K562 (cell line): Measurements from ENCODE around the gene PPARD. TPM values are rescaled to one million over a fixed set of nuclear protein-coding genes. Genes with fewer than 3 reads are reported as not detected.

Source experiments
- ATAC-seq: fragments of 200-7000 bp; cut with Tn5 transposase; 3 replicates; pipeline ENCODE4 v1.9.1; 2020; ENCODE audit warnings: moderate library complexity
- BruUV-seq: library from RNA; stranded (reverse); fragments of 400-500 nt; replicated peaks from 2 replicates; lab custom pipeline; 2021; lab: Mats Ljungman, UMichigan
- CTCF ChIA-PET: fragments of 300-600 bp; formaldehyde crosslinking; extraction: SDS; loops from one replicate; lab custom pipeline; 2021; ENCODE audit warnings: low intra/inter-chr PET ratio; lab: Yijun Ruan, JAX
- POLR2A ChIA-PET: fragments of 300-600, 350-650 bp; sonication (Branson Sonifier 250); formaldehyde crosslinking; extraction: SDS; loops from one replicate; lab custom pipeline; 2021; ENCODE audit warnings: antibody characterized with exemption, inconsistent platforms; lab: Yijun Ruan, JAX
- DNase-seq, 4 experiments: peaks; one replicate each; pipeline versions ENCODE4 v3.0.0 to v3.0.0-alpha.2; 2011 to 2018; ENCODE audit warnings: low spot score in 3 of 4, mixed read lengths in 3 of 4; ENCODE audit errors: extremely low read depth in 1 of 4
- FAIRE-seq: peaks from 2 replicates; lab custom pipeline; 2011; peaks lifted over from hg19 to GRCh38; lab: Jason Lieb, UNC
- H2AFZ ChIP-seq: 2 replicates; pipeline ENCODE4 v1.6.0; 2011; ENCODE audit warnings: low read depth, low read length, control low read depth, inconsistent platforms
- H3K27ac ChIP-seq: fragments of 200-600 bp; 3 replicates; pipeline ENCODE4 v1.8.0; 2011; ENCODE audit warnings: low read depth, mild to moderate bottlenecking, control low read depth, inconsistent platforms, low read length, moderate library complexity, mixed read lengths; ENCODE audit errors: extremely low read depth
- H3K27me3 ChIP-seq, 2 experiments: fragments of 300-600 bp in 1 of 2; 2 replicates in 1 of 2; 3 replicates in 1 of 2; pipeline versions ENCODE4 v1.6.0 to v1.8.0; 2011; ENCODE audit warnings: inconsistent platforms in 2 of 2, low read length in 2 of 2, mild to moderate bottlenecking in 1 of 2, mixed read lengths in 1 of 2, moderate library complexity in 1 of 2; ENCODE audit not compliant: control insufficient read depth in 2 of 2, insufficient read depth in 2 of 2
- H3K36me3 ChIP-seq: fragments of 300-600 bp; 3 replicates; pipeline ENCODE4 v1.8.0; 2011; ENCODE audit warnings: mild to moderate bottlenecking, low read length, inconsistent platforms; ENCODE audit not compliant: control insufficient read depth, insufficient read depth
- H3K4me1 ChIP-seq, 2 experiments: fragments of 200-600 bp in 1 of 2; replicated peaks in 1 of 2; 2 replicates in 1 of 2; 3 replicates in 1 of 2; pipeline versions ENCODE4 v1.5.1 to v1.8.0; 2011; ENCODE audit warnings: inconsistent platforms in 2 of 2, low read length in 2 of 2, mild to moderate bottlenecking in 1 of 2, mixed read lengths in 1 of 2, moderate library complexity in 1 of 2; ENCODE audit not compliant: control insufficient read depth in 2 of 2, insufficient read depth in 2 of 2
- H3K4me2 ChIP-seq: 2 replicates; pipeline ENCODE4 v1.6.1; 2011; ENCODE audit warnings: low read length, control low read depth, inconsistent platforms, mixed read lengths; ENCODE audit not compliant: insufficient read depth
- H3K4me3 ChIP-seq: fragments of 200-600 bp; sonication (generic), shearing (Covaris generic); 2 replicates; pipeline ENCODE4 v1.5.1; 2016; ENCODE audit warnings: control low read depth, inconsistent platforms
- H3K79me2 ChIP-seq: fragments of 200-600 bp; 3 replicates; pipeline ENCODE4 v1.8.0; 2011; ENCODE audit warnings: low read length, inconsistent platforms; ENCODE audit not compliant: control insufficient read depth, insufficient read depth
- H3K9ac ChIP-seq, 2 experiments: 2 replicates each; pipeline versions ENCODE4 v1.6.0 to v1.6.1; 2011; ENCODE audit warnings: low read depth in 2 of 2, low read length in 2 of 2, control low read depth in 1 of 2, inconsistent platforms in 1 of 2, mild to moderate bottlenecking in 1 of 2, mixed read lengths in 1 of 2; ENCODE audit not compliant: insufficient read depth in 1 of 2
- H3K9me1 ChIP-seq: one replicate; pipeline ENCODE4 v1.6.0; 2011; ENCODE audit warnings: inconsistent platforms, mild to moderate bottlenecking, low read length, moderate library complexity; ENCODE audit not compliant: control insufficient read depth, insufficient read depth
- H3K9me3 ChIP-seq: replicated peaks from 2 replicates; pipeline ENCODE4 v1.5.1; 2011; ENCODE audit warnings: low read depth, low read length, inconsistent platforms; ENCODE audit not compliant: control insufficient read depth, insufficient read depth
- H4K20me1 ChIP-seq: replicated peaks from 2 replicates; pipeline ENCODE4 v1.6.1; 2011; ENCODE audit warnings: low read length, inconsistent platforms, mixed read lengths; ENCODE audit not compliant: control insufficient read depth, insufficient read depth
- CC2D1A ChIP-seq: fragments of 450-650 bp; IDR thresholded peaks from 2 replicates; pipeline ENCODE4 v1.6.1; 2017; ENCODE audit warnings: mild to moderate bottlenecking
- FOS ChIP-seq: IDR thresholded peaks from 3 replicates; pipeline ENCODE4 v1.6.1; 2011; ENCODE audit not compliant: insufficient read length; ENCODE audit errors: extremely low read depth
- KAT7 ChIP-seq: sonication (generic); formaldehyde crosslinking; IDR thresholded peaks from 2 replicates; pipeline ENCODE4 v1.8.0; 2022; ENCODE audit warnings: missing genetic modification reagents, mild to moderate bottlenecking, borderline replicate concordance
- KLF1 ChIP-seq: fragments of 450-650 bp; IDR thresholded peaks from 2 replicates; pipeline ENCODE4 v1.6.1; 2016; ENCODE audit warnings: missing genetic modification characterization, missing compliant biosample characterization
- MED1 ChIP-seq: sonication (generic); formaldehyde crosslinking; IDR thresholded peaks from 2 replicates; pipeline ENCODE4 v1.8.1; 2023; ENCODE audit warnings: missing genetic modification reagents, borderline replicate concordance
- NFIC ChIP-seq: fragments of 450-650 bp; IDR thresholded peaks from 2 replicates; pipeline ENCODE4 v1.6.1; 2017; ENCODE audit warnings: mild to moderate bottlenecking, inconsistent platforms
- PRMT5 ChIP-seq: sonication (generic); formaldehyde crosslinking; IDR thresholded peaks from 2 replicates; pipeline ENCODE4 v1.5.0; 2020; ENCODE audit warnings: missing genetic modification reagents
- RAD21 ChIP-seq, 2 experiments: fragments of 250-450 bp in 1 of 2; fragments of 450-650 bp in 1 of 2; sonication (Bioruptor Pico) in 1 of 2; formaldehyde crosslinking in 1 of 2; IDR thresholded peaks in 1 of 2; conservative IDR thresholded peaks in 1 of 2; 2 replicates each; pipeline versions ENCODE4 v1.4.0 to v1.8.0; 2020 to 2022; ENCODE audit warnings: mild to moderate bottlenecking in 2 of 2, moderate library complexity in 1 of 2
- SMC3 ChIP-seq: conservative IDR thresholded peaks from 2 replicates; pipeline ENCODE4 v1.6.1; 2011; ENCODE audit warnings: low read depth, low read length, improper control_type of control experiment; ENCODE audit not compliant: insufficient read depth
- SNIP1 ChIP-seq: fragments of 450-650 bp; IDR thresholded peaks from 2 replicates; pipeline ENCODE4 v1.7.1; 2017; ENCODE audit warnings: low read depth, mild to moderate bottlenecking
- ZBED1 ChIP-seq: IDR thresholded peaks from 2 replicates; pipeline ENCODE4 v1.6.1; 2014
- ZNF263 ChIP-seq: sonication (generic); formaldehyde crosslinking; IDR thresholded peaks from 2 replicates; pipeline ENCODE4 v1.8.0; 2022; ENCODE audit warnings: mild to moderate bottlenecking, missing genetic modification reagents, borderline replicate concordance
- ZNF707 ChIP-seq: fragments of 250-450 bp; sonication (Bioruptor Pico); conservative IDR thresholded peaks from 2 replicates; pipeline ENCODE4 v1.8.0; 2022; ENCODE audit warnings: inconsistent platforms, mild to moderate bottlenecking, moderate library complexity
- ZNF717 ChIP-seq: fragments of 250-450 bp; sonication (Bioruptor Pico); IDR thresholded peaks from 2 replicates; pipeline ENCODE4 v1.5.0; 2021
- ZNF76 ChIP-seq: fragments of 250-450 bp; sonication (Bioruptor Pico); IDR thresholded peaks from 2 replicates; pipeline ENCODE4 v1.4.0; 2020; ENCODE audit warnings: mild to moderate bottlenecking, moderate library complexity, borderline replicate concordance
- WGBS: fragments of 100-300 bp; shearing (Covaris generic); methylation state at CpG from one replicate; pipeline ENCODE4 v1.1.6; 2016; ENCODE audit warnings: low coverage, mixed read lengths; ENCODE audit not compliant: insufficient coverage; ENCODE audit errors: missing lambda C conversion rate; 5-methylcytosine and 5-hydroxymethylcytosine counted together
- in situ Hi-C: fragments of 300-500 bp; cut with MboI; formaldehyde crosslinking; loops from 4 replicates; pipeline ENCODE4 v1.15.0; 2018; ENCODE audit warnings: inconsistent platforms, mixed read lengths
- intact Hi-C: fragments of 100-400 bp; cut with micrococcal nuclease; formaldehyde crosslinking; loops from 2 replicates; pipeline ENCODE4 v1.14.2; 2022
- polyA plus RNA-seq, 8 experiments: library from polyadenylated mRNA; depleted of rRNA in 4 of 8; stranded (reverse) in 5 of 8; unstranded in 3 of 8; fragments of >200 nt; fragmentation: Nextera tagmentation in 2 of 8; fragmentation: Illumina TruSeq in 1 of 8; extraction: Ambion mirVana in 2 of 8; extraction: Trizol in 1 of 8; gene quantifications; 2 replicates each; pipeline versions ENCODE4 v1.2.1 to v1.2.3, GENCODE V29; 2011 to 2014; ENCODE audit warnings: inconsistent platforms in 1 of 8, missing spikeins in 1 of 8
- total RNA-seq, 7 experiments: library from RNA; depleted of rRNA in 6 of 7; stranded (reverse); fragments of >200 nt in 6 of 7; fragmentation: Illumina TruSeq in 2 of 7; extraction: Trizol in 2 of 7; gene quantifications; 2 replicates each; pipeline versions ENCODE4 v1.2.1 to v1.2.3, GENCODE V29; 2011 to 2021; ENCODE audit warnings: low replicate concordance in 1 of 7
- TF ChIP-seq, protein P1 (sequence below): sonication (generic); formaldehyde crosslinking; IDR thresholded peaks from 2 replicates; pipeline ENCODE4 v1.8.1; 2023; ENCODE audit warnings: mild to moderate bottlenecking, missing genetic modification reagents

PPARD gene
- total and polyA plus RNA-seq, 9 of the 15 experiments (the other 6 are each of a cell fraction or from before 2014, with no cell fraction given), result 0.14 to 13.2 (median 3.8) TPM

DNA sequence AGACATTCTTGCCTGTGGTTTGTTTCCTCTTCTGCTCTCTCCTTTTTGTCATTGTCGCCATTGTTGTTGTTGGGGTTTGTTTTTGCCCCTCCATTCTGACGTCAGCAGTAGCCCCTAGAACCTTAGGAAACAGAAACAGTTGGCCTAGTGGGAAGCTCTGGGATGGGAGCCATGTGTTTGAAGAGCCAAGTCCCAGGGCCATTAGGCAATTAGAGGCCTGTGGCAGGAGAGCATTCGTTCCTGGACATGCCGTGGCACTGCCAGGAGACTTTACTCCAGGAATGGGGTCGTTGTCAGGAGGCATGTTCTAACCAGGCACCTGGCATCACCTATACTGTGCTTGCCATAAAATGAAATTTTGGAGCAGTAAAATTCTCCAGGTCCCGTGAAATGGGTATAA lies 39.7 kb downstream of the PPARD start:
- Histone ChIP-seq H2AFZ (no peak overlapping the region), H3K4me3 (no peak overlapping the region), H3K27me3 (no peaks in the 10 kb centered on the region; a peak in 1 of 5 replicates), H4K20me1 (0 out of 2 replicates have a peak, but pooled peaks cover 3% of the 10 kb centered on the region), H3K9me1 (no peaks in the 10 kb centered on the region)
- FAIRE-seq, result no peak
- ChIA-PET POLR2A (no interaction called here), CTCF (no interaction called here)
- in situ Hi-C loops, result no loop called here
- DNase-seq, result no peak
- BruUV-seq, result no TSS peak
- no peak for ATAC-seq
- intact Hi-C loops, result no loop called here
- TF ChIP-seq, protein P1, sequence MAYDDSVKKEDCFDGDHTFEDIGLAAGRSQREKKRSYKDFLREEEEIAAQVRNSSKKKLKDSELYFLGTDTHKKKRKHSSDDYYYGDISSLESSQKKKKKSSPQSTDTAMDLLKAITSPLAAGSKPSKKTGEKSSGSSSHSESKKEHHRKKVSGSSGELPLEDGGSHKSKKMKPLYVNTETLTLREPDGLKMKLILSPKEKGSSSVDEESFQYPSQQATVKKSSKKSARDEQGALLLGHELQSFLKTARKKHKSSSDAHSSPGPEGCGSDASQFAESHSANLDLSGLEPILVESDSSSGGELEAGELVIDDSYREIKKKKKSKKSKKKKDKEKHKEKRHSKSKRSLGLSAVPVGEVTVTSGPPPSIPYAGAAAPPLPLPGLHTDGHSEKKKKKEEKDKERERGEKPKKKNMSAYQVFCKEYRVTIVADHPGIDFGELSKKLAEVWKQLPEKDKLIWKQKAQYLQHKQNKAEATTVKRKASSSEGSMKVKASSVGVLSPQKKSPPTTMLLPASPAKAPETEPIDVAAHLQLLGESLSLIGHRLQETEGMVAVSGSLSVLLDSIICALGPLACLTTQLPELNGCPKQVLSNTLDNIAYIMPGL (CRISPR knock-in tag), result no peak
- TF ChIP-seq KAT7 (CRISPR knock-in tag) (no peak), RAD21 (CRISPR knock-in tag; conservative IDR thresholded peaks at IDR 0.05 in 1 of 2, IDR thresholded peaks at IDR 0.05 in 1 of 2) (no peak), ZNF263 (CRISPR knock-in tag) (no peak), ZNF717 (CRISPR knock-in tag) (no peak), KLF1 (no peak), SNIP1 (no peak), FOS (no peak), MED1 (CRISPR knock-in tag) (no peak), CC2D1A (no peak), NFIC (no peak), SMC3 (no peak), ZNF76 (no peak), ZBED1 (no peak), PRMT5 (no peak), ZNF707 (CRISPR knock-in tag) (no peak)
- TF ChIP-seq, all 486 proteins: peak for 0
- Histone ChIP-seq H3K4me2 (no peak overlapping the region), H3K79me2 (no peaks in the 10 kb centered on the region; the same call in 2 of the 3 replicates), H3K9me3 (no peaks in the 10 kb centered on the region), H3K9ac (no peak overlapping the region), H3K27ac (no peak overlapping the region), H3K36me3 (no peaks in the 10 kb centered on the region), H3K4me1 (peaks cover 5 to 6% of the 10 kb centered on the region in 2 experiments; a peak in 3 of 5 replicates)
- WGBS, result 47% methylated on average over 6 of the region's 6 CpGs
